Measurements from ENCODE around the gene LCE2D. TPM values are rescaled to one million over a fixed set of nuclear protein-coding genes. Genes with fewer than 3 reads are reported as not detected.

Gene LCE2D
- not detected for polyA plus RNA-seq (2013, experiment 1 of 2)
- polyA plus RNA-seq (2013, experiment 2 of 2) = not detected

DNA sequence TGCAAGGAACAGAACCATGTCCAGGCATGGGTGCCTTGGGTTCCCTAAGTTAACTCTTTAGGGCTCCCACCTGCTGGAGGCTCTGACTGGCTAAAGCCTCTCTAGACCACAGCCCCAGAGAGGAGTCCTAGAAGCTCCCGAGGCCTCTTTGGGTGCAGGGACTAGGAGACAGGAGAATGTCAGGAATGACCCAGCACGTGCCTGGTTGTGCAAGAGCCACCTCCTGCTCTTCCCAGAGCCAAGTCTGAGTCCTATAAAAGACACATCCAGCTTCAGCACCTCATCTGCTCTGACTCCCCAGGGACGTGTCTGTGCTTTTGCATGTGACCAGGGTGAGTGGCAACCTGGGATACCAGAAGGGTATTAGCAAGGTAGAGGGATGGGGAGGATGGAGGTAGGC is at the start of gene LCE2D:
LCE2D (plus strand) TSS at position 283 of the 400 bp plus-strand sequence. CDS start 726 bp downstream, outside the sequence.
- Histone ChIP-seq H3K4me1 (ENCODE audit: control insufficient read depth, insufficient read depth, low read length, poor library complexity, severe bottlenecking) (no peaks in the 10 kb centered on the region), H3K9me3 (ENCODE audit: control insufficient read depth, low read length) (peaks cover 60% of the 10 kb centered on the region), H3K27ac (ENCODE audit: low read depth, low read length, severe bottlenecking) (no peak within 1 kb of the TSS), H3K4me3 (ENCODE audit: extremely low read depth, insufficient read depth, low read length, poor library complexity, severe bottlenecking) (no peak within 1 kb of the TSS), H3K36me3 (ENCODE audit: control insufficient read depth, insufficient read depth, low read length) (no peaks in the 10 kb centered on the region)
- WGBS, 2 experiments (ENCODE audit: insufficient coverage in 2 of 2) = 50% methylated on average over 1 of the region's 3 CpGs; no CpG with 5 or more reads in 1 of the 2 experiments

- no peaks in the 10 kb centered on the region for H3K4me1 ChIP-seq (ENCODE audit: control insufficient read depth, insufficient read depth, low read length, poor library complexity, severe bottlenecking)
- no peaks in the 10 kb centered on the region for H3K36me3 ChIP-seq (ENCODE audit: control insufficient read depth, insufficient read depth, low read length)
- H3K4me3 ChIP-seq (ENCODE audit: extremely low read depth, insufficient read depth, low read length, poor library complexity, severe bottlenecking) = no peak within 1 kb of the TSS
- H3K9me3 ChIP-seq (ENCODE audit: control insufficient read depth, low read length) = peaks cover 9% of the 10 kb centered on the region
- no CpG with 5 or more reads among the region's 1 CpG for WGBS, 2 experiments (ENCODE audit: insufficient coverage in 2 of 2)
- H3K27ac ChIP-seq (ENCODE audit: low read depth, low read length, severe bottlenecking) = no peak within 1 kb of the TSS
These were observed 49.7 kb upstream of the LCE2D start, which contains the start of gene LCE3B for GRCh38 chr1:152613511-152613910. Gene LCE3B, plus strand, starts transcription at chr1:152613811. Its CDS starts 0 bp downstream, at chr1:152613811.

DNA sequence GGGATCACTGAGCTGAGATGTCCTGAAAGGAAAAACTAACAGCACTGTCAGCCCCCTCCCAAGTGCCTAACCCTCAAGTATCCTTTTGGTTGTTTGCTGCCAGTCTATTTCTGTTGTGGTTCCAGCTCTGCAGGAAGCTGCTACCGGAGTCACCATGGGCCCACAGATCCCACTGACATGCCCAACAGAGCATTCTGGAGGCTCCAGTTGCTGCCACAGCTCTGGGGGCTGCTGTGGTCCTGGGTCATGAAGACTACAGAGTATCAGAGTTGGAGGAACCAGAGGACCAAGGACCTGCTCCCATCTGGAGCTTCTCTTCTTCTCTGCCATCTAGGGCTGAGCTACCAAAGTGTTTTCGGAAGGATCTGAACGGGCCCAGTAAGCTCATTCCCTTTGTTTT is 41.2 kb upstream of the LCE2D start:
- H3K4me1 ChIP-seq (ENCODE audit: control insufficient read depth, insufficient read depth, low read length, poor library complexity, severe bottlenecking) = no peaks in the 10 kb centered on the region
- H3K27ac ChIP-seq (ENCODE audit: low read depth, low read length, severe bottlenecking) = no peak overlapping the region
- H3K9me3 ChIP-seq (ENCODE audit: control insufficient read depth, low read length) = peaks cover 81% of the 10 kb centered on the region
- H3K36me3 ChIP-seq (ENCODE audit: control insufficient read depth, insufficient read depth, low read length) = no peaks in the 10 kb centered on the region
- WGBS, 2 experiments (ENCODE audit: insufficient coverage in 2 of 2) = 55 to 80% methylated on average over 1 to 2 of the region's 3 CpGs
- H3K4me3 ChIP-seq (ENCODE audit: extremely low read depth, insufficient read depth, low read length, poor library complexity, severe bottlenecking) = no peak overlapping the region

GRCh38 chr1:152622803-152623202 is 40.4 kb upstream of the LCE2D start, which contains the start of gene LCE3A:
Gene LCE3A, minus strand, starts transcription at chr1:152623103. Its CDS starts 0 bp downstream, at chr1:152623103.
- Histone ChIP-seq H3K9me3 (ENCODE audit: control insufficient read depth, low read length) (peaks cover 81% of the 10 kb centered on the region), H3K4me3 (ENCODE audit: extremely low read depth, insufficient read depth, low read length, poor library complexity, severe bottlenecking) (no peak within 1 kb of the TSS), H3K27ac (ENCODE audit: low read depth, low read length, severe bottlenecking) (no peak within 1 kb of the TSS), H3K4me1 (ENCODE audit: control insufficient read depth, insufficient read depth, low read length, poor library complexity, severe bottlenecking) (no peaks in the 10 kb centered on the region), H3K36me3 (ENCODE audit: control insufficient read depth, insufficient read depth, low read length) (no peaks in the 10 kb centered on the region)
- 67 to 68% methylated on average over 9 to 10 of the region's 10 CpGs for WGBS, 2 experiments (ENCODE audit: insufficient coverage in 2 of 2)

DNA sequence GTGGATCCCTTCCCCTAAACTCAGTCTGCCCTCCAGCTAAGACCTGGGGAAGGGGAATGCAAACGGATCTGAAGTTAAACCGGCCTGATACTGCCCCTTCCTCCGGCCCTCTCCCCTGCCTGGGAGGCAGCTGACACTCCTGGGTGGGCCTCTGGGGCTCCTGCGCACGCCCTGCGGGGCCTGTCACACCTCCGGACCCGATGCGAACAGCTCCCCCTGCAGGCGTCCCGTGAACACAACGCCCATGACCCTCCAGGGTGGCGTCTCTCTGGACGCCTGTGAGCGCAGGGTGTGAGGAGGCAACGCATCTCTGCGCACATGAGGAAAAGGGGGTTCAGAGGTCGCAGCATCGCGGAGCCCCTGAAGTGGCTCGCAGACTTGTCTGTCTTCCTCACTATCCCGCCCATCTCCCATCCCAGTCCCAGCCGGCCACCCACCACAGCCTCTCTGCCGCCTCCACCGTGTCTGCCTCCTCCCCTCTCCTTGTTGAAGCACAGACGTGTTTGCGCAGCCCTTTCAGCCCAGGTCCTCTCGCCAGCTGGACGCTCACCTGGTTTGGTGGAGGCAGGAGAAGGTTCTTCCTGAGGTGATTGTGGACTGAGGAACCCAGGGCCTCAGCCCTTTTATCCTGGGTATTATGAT is 39.9 kb upstream of the LCE2D start:
- H3K4me3 ChIP-seq (ENCODE audit: extremely low read depth, insufficient read depth, low read length, poor library complexity, severe bottlenecking) = no peak overlapping the region
- no peaks in the 10 kb centered on the region for H3K36me3 ChIP-seq (ENCODE audit: control insufficient read depth, insufficient read depth, low read length)
- H3K4me1 ChIP-seq (ENCODE audit: control insufficient read depth, insufficient read depth, low read length, poor library complexity, severe bottlenecking) = no peaks in the 10 kb centered on the region
- WGBS, 2 experiments (ENCODE audit: insufficient coverage in 2 of 2) = 84 to 85% methylated on average over 22 of the region's 29 CpGs
- no peak overlapping the region for H3K27ac ChIP-seq (ENCODE audit: low read depth, low read length, severe bottlenecking)
- peaks cover 84% of the 10 kb centered on the region for H3K9me3 ChIP-seq (ENCODE audit: control insufficient read depth, low read length)

DNA sequence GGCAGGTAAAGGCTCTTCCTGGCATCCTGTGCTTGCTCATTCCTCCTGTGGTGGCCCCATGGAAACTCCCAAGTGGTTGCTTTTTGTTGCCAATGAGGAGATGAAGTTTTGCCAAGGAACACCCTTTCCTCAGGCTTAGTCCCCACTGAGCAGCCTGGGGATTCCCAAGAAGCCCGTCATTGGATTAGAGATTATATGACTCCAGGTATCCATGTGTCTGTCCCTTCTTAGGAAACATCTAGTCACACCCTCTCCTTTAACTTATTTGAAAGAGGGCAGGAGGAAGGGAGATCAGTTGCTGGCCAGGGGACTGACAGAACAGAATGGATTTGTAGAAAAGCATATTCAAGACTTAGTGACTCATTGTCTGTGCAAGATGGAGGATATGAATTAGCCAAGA is 36.4 kb upstream of the LCE2D start:
- WGBS, 2 experiments (ENCODE audit: insufficient coverage in 2 of 2) = no CpG with 5 or more reads among the region's 1 CpG
- Histone ChIP-seq H3K27ac (ENCODE audit: low read depth, low read length, severe bottlenecking) (no peak overlapping the region), H3K9me3 (ENCODE audit: control insufficient read depth, low read length) (peaks cover 85% of the 10 kb centered on the region), H3K36me3 (ENCODE audit: control insufficient read depth, insufficient read depth, low read length) (no peaks in the 10 kb centered on the region), H3K4me1 (ENCODE audit: control insufficient read depth, insufficient read depth, low read length, poor library complexity, severe bottlenecking) (no peaks in the 10 kb centered on the region), H3K4me3 (ENCODE audit: extremely low read depth, insufficient read depth, low read length, poor library complexity, severe bottlenecking) (no peak overlapping the region)

GRCh38 chr1:152630596-152630995 is 32.6 kb upstream of the LCE2D start:
- Histone ChIP-seq H3K27ac (ENCODE audit: low read depth, low read length, severe bottlenecking) (no peak overlapping the region), H3K36me3 (ENCODE audit: control insufficient read depth, insufficient read depth, low read length) (no peaks in the 10 kb centered on the region), H3K4me3 (ENCODE audit: extremely low read depth, insufficient read depth, low read length, poor library complexity, severe bottlenecking) (no peak overlapping the region), H3K9me3 (ENCODE audit: control insufficient read depth, low read length) (peaks cover 50% of the 10 kb centered on the region), H3K4me1 (ENCODE audit: control insufficient read depth, insufficient read depth, low read length, poor library complexity, severe bottlenecking) (no peaks in the 10 kb centered on the region)
- 85 to 89% methylated on average over 2 of the region's 3 CpGs for WGBS, 2 experiments (ENCODE audit: insufficient coverage in 2 of 2)

- no peak overlapping the region for H3K4me3 ChIP-seq (ENCODE audit: extremely low read depth, insufficient read depth, low read length, poor library complexity, severe bottlenecking)
- H3K27ac ChIP-seq (ENCODE audit: low read depth, low read length, severe bottlenecking) = no peak overlapping the region
- H3K36me3 ChIP-seq (ENCODE audit: control insufficient read depth, insufficient read depth, low read length) = no peaks in the 10 kb centered on the region
- H3K4me1 ChIP-seq (ENCODE audit: control insufficient read depth, insufficient read depth, low read length, poor library complexity, severe bottlenecking) = no peaks in the 10 kb centered on the region
- peaks cover 43% of the 10 kb centered on the region for H3K9me3 ChIP-seq (ENCODE audit: control insufficient read depth, low read length)
- 0 to 14% methylated on average over 1 of the region's 1 CpG for WGBS, 2 experiments (ENCODE audit: insufficient coverage in 2 of 2)
These were observed 22.8 kb upstream of the LCE2D start for GRCh38 chr1:152640351-152640750.

DNA sequence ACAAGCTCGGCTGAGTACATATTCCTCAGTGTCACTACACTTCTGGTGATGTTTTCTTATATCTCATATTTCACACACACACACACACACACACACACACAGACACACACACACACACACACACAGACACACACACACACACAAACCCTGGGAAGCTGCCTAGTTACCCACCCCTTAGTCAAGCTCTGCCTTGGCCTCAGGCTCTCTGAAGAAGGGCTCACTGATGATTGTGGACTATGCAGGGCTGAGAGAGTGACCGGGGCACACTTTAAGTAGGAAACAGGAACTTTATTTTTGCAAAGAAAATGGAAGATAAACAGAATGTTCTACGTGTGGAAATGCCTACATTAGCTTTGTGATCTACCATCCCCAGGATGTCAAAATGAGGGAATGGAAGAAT is 19.2 kb upstream of the LCE2D start:
- Histone ChIP-seq H3K4me3 (ENCODE audit: extremely low read depth, insufficient read depth, low read length, poor library complexity, severe bottlenecking) (no peak overlapping the region), H3K27ac (ENCODE audit: low read depth, low read length, severe bottlenecking) (no peak overlapping the region), H3K4me1 (ENCODE audit: control insufficient read depth, insufficient read depth, low read length, poor library complexity, severe bottlenecking) (no peaks in the 10 kb centered on the region), H3K9me3 (ENCODE audit: control insufficient read depth, low read length) (peaks cover 49% of the 10 kb centered on the region), H3K36me3 (ENCODE audit: control insufficient read depth, insufficient read depth, low read length) (no peaks in the 10 kb centered on the region)
- WGBS, 2 experiments (ENCODE audit: insufficient coverage in 2 of 2) = 31 to 58% methylated on average over 2 to 3 of the region's 3 CpGs

DNA sequence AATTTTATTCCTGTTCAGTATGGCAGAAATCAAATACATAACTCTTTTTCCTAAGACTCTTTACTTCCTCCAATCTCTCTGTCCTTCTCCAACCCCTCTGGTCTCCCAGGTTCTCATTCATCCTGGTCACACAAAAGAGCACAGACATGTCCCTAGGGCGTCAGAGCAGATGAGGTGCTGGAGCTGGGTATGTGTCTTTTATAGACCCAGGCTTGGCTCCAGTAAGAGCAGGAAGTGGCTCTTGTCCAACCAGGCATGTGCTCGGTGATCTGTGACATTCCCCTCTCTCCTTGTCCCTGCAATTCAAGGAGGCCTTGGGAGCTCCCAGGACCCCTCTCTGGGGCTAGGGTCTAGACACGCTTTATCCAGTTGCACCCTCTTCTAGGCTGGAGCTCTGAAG is 18.0 kb upstream of the LCE2D start:
- H3K4me1 ChIP-seq (ENCODE audit: control insufficient read depth, insufficient read depth, low read length, poor library complexity, severe bottlenecking) = no peaks in the 10 kb centered on the region
- 45 to 56% methylated on average over 1 to 2 of the region's 3 CpGs for WGBS, 2 experiments (ENCODE audit: insufficient coverage in 2 of 2)
- no peak overlapping the region for H3K27ac ChIP-seq (ENCODE audit: low read depth, low read length, severe bottlenecking)
- no peak overlapping the region for H3K4me3 ChIP-seq (ENCODE audit: extremely low read depth, insufficient read depth, low read length, poor library complexity, severe bottlenecking)
- H3K9me3 ChIP-seq (ENCODE audit: control insufficient read depth, low read length) = peaks cover 56% of the 10 kb centered on the region
- no peaks in the 10 kb centered on the region for H3K36me3 ChIP-seq (ENCODE audit: control insufficient read depth, insufficient read depth, low read length)

GRCh38 chr1:152646656-152647055 is 16.5 kb upstream of the LCE2D start:
- H3K4me1 ChIP-seq (ENCODE audit: control insufficient read depth, insufficient read depth, low read length, poor library complexity, severe bottlenecking) = no peaks in the 10 kb centered on the region
- no peak overlapping the region for H3K27ac ChIP-seq (ENCODE audit: low read depth, low read length, severe bottlenecking)
- H3K9me3 ChIP-seq (ENCODE audit: control insufficient read depth, low read length) = peaks cover 52% of the 10 kb centered on the region

More at GRCh38 chr1:152646656-152647055, 16.5 kb upstream of the LCE2D start:
- no peaks in the 10 kb centered on the region for H3K36me3 ChIP-seq (ENCODE audit: control insufficient read depth, insufficient read depth, low read length)
- H3K4me3 ChIP-seq (ENCODE audit: extremely low read depth, insufficient read depth, low read length, poor library complexity, severe bottlenecking) = no peak overlapping the region
